ENCODE data around the gene SERTAD3.

GRCh38 chr19:40421993-40422747 is 22.0 kb downstream of the SERTAD3 start:
- peak; percentile 53; the same call in 1 of the 2 replicates for TF ChIP-seq ZNF384 (IDR thresholded peaks at IDR 0.05)
- no peak for TF ChIP-seq SUZ12 (IDR thresholded peaks at IDR 0.05)
- TF ChIP-seq CTBP1 (IDR thresholded peaks at IDR 0.05; ENCODE audit: borderline replicate concordance): no peak
- TF ChIP-seq ELF4 (IDR thresholded peaks at IDR 0.05): no peak
